GM19035 (cell line): ENCODE data around the gene ZNF714.

ENCODE experiments used
- ATAC-seq: cut with Tn5 transposase; IDR thresholded peaks from one replicate; pipeline ENCODE4 v1.9.1; 2021; ENCODE audit not compliant: unreplicated experiment

ZNF714 gene

DNA sequence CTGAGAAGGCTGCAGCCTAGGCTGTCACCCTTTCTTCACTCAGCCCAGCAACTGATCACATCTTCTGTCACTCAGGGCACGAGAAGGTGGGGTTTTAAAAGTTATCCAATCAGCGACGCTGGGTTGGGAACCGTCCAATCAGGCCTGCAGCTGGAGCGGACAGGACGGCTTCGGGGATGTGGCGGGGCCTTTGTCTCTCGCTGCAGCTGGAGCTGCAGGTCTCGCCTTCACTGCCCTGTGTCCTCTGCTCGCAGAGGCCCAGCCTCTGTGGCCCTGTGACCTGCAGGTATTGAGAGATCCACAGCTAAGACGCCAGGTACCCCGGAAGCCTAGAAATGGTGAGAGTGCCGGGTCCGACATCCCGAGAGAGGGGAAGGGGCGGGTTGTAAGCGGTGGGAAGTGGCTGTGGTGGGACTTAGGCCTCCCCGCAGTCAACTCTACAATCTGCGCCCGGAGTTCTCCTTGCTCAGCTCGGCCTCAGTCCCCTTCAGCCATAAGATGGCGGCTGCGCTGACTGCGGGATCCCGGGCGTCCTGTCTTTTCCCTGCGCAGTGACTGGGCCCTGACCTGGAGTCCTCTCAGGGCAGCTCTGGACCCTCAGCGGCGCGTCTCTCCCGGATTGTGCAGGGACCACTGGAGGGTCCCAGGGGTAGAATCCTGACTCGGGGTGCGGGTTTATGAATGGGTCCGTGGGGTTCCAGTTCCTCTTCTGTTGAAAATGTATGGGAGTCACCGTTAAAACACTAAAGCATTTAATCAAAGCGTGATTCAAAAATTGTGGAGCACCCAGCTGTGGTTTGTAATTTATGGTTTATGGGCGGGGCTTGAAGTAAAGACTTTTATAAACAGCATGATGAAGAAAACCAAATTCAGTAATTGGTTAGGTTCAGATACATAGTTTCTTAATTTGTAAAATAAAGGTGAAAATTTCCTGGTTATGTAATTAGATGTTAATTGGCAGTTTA, at the start of gene ZNF714:
TSS of gene ZNF714 (plus strand) at position 193 of the 965 bp plus-strand sequence. CDS start 16,066 bp downstream, outside the sequence.
- peak; percentile 90 for ATAC-seq

DNA sequence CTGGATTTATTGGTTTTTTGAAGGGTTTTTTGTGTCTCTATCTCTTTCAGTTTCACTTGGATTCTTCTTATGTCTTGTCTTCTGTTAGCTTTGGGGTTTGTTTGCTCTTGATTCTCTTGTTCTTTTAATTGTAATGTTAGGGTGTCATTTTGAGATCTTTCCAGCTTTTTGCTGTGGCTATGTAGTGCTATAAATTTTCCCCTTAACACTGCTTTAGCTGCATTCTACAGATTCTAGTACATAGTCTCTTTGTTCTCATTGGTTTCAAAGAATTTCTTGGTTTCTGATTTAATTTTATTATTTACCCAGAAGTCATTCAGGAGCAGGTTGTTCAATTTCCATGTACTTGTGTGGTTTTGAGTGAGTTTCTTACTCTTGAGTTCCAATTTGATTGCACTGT, 37.0 kb upstream of the ZNF714 start:
- no peak for ATAC-seq

DNA sequence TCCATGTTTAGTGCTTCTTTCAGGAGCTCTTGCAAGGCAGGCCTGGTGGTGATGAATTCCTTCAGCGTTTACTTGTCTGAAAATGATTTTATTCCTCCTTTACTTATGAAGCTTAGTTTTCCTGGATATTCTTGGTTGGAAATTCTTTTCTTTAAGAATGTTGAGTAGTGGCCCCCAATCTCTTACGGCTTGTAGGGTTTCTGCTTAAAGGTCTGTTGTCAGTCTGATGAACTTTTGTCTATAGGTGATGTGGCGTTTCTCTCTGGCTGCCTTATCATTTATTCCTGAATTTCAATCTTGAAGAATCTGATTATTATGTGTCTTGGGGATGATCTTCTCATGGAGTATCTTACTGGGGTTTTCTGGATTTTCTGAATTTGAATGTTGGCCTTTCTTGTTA, 35.5 kb upstream of the ZNF714 start:
- ATAC-seq: no peak

DNA sequence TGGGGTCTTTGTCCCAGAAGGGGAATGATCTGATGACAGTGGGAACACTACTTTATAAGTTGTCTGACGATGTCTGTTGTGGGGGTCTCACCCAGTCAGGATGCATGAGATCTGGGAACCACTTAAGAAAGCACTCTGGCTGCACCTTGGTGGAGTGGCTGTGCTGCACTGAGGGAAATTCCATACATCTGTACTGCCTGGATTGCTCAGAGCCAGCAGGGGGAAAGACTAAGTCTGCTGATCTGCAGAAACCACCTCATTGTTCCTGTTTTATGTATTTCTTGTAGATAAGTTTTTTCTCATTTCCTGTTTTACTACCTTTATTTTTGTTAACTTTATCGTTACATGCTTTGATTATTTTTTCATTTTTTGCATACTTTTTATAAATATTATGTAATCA, 34.3 kb upstream of the ZNF714 start:
- no peak for ATAC-seq

DNA sequence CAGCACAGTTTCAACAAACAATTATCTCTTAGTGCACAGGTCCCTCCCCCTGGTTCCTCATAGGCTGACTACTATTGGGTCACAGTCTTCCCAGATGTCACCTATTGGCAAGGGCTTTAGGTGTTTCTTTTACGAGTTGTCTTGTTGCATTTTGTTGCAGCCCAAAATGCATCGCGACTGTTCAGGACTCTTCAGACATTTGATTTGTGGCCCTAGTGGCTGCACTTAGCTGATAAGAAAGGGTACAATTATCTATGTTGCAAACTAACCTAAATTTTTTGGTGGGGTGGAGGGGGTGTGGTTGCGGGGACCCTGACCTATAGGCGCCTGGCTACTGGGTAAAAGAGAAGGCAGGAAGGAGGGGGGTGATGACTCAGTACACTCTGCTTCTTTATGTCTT, 29.1 kb upstream of the ZNF714 start:
- no peak for ATAC-seq

DNA sequence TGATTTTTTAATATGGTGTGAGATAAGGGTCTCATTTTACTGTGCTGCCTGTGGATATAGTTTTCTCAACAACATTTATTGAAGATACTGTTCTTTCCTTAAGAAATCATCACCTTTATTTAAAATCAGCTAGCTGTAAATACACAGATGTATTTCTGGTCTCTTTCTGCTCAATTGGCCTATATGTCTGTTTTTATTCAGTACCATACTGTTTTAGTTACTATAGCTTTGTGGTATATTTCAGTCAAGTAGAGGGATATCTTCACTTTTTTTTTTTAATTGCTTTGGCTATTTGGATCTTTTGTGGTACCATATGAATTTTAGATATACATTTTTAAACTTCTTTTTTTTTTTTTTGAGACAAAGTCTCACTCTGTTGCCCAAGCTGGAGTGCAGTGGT, 16.7 kb upstream of the ZNF714 start:
- no peak for ATAC-seq

DNA sequence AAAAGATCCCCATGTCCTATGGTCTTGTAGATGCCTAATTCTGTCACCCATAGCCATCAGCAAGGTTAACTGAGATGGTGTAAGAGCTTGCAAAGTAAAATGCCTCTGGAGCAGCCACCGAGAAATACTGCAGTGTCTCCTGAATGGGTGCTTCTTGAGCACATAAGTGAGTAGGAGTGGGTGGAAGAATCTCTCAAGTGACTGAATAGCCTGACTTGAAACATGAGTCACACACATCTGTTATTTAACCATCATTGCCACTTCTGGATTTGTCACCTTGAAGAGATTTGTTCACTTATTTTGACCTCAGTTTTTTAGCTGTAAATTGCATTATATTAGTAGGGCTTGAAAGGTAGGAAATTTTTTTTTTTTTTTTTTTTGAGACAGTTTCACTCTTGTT, 2.3 kb downstream of the ZNF714 start:
- no peak for ATAC-seq

DNA sequence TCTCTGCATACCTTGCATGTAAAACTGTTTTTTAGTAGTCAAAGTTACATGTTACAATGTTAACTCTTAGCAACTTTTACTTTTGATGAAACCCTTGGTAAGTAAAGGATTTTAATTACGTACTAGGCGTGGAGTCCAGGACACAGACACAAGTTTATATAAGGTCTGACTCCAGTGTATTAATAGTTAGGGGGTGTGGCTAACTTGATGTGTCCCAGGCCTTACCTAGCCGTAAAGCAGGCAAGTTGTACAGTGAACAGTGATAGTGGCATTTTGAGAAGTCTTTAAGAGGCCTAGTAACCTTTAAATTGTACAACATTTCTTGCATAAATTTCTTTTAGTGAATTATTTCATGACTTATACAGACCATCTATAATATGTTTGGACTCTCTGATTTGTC, 5.9 kb downstream of the ZNF714 start:
- no peak for ATAC-seq

DNA sequence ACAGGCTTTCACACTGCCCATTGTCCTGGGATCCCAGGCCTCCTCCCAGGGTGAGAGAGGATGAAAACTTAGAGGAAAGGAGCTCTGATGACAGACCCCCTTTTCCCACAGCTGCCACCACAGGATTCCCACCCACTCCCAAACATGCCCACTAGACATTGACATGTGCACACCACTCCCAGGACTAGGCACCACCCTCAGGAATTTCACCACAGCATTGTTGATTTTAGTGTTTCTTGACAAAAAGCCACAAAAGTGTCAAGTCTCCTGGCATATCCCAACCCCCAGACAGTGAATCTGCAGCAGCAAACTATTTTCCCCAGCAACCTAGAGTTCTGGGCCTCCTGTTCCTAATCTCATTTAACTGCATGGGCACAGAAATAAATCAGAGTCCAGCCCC, 10.1 kb downstream of the ZNF714 start:
- no peak for ATAC-seq

DNA sequence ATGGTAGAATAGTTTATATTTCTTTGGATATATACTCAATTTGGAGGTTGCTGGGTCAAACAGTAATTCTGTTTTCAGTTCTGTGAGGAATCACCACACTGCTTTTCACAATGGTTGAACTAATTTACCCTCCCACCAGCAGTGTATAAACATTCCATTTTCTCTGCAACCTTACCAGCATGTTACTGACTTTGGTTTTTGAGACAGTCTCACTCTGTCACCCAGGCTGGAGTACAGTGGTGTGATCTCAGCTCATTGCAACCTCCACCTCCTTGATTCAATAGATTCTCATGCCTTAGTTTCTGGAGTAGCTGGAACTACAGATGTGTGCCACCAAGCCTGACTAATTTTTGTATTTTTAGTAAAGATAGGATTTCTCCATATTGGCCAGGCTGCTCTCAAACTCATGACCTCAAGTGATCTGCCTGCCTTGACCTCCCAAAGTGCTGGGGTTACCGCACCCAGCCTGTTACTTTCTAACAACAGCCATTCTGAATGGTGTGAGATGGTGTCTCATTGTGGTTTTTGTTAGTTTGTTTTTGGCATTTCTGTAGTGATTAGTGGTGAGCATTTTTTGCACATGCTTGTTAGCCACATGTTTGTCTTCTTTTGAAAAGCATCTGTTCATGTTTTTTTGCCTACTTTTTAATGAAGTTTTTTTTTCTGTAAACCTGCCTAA, 12.5 kb downstream of the ZNF714 start:
- ATAC-seq: no peak

DNA sequence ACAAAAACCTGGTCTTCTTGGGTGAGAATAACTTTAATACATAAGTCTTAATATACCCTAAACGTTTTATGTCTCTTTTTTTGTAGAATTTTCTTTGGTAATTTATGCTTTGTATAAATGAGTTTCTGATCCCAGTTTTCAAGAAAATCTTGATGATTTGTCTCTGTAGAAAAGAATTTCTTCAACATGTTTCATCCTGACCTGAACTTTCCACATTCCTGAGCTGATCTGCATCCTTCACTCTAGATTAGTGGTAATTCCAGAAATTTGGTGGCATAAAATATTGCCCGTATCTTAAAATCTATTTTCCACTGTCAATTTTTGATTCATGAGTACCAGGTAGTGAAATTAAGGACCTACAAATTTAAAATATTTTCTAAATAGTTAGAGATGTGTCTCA, 16.3 kb downstream of the ZNF714 start:
- no peak for ATAC-seq

DNA sequence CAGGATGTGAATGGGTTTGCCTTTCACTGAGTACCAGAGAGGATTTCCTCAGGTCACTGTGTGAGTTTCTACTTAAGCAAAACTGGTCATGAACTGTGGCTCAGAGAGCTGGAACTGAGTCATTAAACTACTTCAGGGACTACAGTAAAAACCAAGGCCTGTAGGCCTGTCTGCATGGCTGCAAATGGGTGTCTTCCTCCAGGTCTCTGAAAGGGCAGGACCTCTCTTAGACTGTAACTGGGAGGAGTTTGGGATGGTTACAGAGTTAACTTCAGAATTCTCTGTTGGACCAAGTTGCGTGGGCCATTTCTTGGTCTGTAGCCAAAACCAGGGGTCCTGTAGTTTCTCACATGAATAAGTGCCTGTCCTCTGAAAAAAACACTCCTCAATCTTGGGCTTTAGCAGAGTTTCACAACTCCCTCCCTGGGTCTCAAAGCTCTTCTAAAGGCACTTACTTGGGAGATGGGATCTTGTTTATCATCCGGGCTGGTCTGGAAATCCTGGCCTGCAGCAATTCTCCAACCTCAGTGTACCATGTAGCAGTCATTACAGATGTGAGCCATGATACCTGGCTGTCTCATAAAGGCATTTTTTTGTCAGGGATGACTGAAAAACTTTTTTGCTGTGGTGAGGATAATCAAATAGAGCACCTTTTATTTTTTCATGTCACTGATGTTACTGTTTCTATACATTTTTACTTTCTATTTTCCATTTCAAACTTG, 19.7 kb downstream of the ZNF714 start:
- ATAC-seq: no peak

DNA sequence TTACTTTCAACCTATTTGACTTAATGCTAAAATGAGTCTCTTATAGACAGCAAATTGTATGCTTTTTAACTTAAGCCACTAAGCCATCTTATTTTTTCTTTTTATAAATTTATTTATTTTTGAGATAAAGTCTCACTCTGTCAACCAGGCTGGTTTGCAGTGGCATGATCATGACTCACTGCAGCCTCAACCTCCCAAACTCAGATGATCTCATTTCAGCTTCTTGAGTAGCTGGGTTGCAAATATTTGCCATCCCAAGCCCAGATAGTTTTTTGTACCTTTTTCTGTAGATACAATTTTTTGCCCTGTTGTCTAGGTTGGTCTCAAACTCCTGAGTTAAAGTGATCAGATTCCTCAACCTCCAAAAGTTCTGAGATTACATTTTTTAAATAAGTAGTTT, 27.1 kb downstream of the ZNF714 start:
- no peak for ATAC-seq

DNA sequence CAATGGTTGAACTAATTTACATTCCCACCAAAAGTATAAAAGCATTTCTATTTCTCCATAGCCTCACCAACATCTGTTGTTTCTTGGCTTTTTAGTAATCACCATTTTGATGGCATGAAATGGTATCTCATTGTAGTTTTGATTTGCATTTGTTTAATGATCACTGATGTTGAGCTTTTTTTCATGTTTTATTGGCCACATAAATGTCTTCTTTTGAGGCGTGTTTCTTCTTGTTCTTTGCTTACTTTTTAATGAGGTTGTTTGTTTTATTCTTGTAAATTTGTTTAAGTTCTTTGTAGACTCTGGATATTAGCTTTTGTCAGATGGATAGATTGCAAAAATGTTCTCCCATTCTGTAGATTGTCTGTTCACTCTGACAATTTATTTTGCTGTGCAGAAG, 28.2 kb downstream of the ZNF714 start:
- no peak for ATAC-seq

DNA sequence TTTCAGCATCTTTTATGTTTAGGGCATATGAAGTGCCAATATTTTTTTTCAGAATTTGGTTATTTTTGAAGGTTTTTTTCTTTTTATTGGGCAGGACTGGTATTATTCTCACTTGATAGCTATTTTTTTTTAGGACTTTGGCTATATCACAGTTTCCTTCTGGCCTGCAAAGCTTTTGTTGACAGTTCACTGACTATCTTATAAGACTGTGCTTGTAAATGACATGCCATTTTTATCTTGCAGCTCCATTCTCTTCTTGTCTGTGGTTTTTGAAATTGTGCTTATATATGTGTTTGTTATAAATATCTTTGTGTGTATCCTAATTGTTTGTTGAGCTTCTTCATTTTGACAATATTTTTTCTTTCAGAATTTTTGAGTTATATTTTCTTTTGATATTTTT, 33.4 kb downstream of the ZNF714 start:
- no peak for ATAC-seq

DNA sequence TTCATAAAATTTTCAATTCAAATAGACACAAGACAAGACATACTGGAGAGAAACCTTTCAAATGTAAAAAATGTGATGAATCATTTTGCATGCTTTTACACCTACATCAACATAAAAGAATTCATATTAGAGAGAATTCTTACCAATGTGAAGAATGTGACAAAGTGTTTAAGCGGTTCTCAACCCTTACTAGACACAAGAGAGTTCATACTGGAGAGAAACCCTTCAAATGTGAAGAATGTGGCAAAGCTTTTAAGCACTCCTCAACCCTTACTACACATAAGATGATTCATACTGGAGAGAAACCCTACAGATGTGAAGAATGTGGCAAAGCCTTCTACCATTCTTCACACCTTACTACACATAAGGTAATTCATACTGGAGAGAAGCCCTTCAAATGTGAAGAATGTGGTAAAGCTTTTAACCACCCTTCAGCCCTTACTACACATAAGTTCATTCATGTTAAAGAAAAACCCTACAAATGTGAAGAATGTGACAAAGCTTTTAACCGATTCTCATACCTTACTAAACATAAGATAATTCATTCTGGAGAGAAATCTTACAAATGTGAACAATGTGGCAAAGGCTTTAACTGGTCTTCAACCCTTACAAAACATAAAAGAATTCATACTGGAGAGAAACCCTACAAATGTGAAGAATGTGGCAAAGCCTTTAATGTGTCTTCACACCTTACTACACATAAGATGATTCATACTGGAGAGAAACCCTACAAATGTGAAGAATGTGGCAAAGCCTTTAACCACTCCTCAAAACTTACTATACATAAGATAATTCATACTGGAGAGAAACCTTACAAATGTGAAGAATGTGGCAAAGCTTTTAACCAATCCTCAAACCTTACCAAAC, 35.3 kb downstream of the ZNF714 start:
- no peak for ATAC-seq

DNA sequence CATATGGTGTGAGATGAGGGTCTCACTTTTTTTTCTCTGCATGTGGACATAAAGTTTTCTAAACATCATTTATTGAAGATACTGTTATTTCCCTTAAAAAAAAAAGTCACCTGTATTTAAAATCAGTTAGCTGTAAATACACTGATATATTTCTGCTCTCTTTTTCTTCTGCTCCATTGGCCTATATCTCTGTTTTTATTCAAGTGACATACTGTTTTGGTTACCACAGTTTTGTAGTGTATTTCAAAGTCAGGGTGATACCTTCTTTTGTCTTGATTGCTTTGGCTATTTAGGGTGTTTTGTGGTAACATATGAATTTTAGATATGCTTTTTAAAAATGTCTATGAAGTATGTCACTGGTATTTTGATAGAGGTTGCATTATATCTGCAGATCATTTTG, 44.1 kb downstream of the ZNF714 start:
- ATAC-seq: no peak

DNA sequence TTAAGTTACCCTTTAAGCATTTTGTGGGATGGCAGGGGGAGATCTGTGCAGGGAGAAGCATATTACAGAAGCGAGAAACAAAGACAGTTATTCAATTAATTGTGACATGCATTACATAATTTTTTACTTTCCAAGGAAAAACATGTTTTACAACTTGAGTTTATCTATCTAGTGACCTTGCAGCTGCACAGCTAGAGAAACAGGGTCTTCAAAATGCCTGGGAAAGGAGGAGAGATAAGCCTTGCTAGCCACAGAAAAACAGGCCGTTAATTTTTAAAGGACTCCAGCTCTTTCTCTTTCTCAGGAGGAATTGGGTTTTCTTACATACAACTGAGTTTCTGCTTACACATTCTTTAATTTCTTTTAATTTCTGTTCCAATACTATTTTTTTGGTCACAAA, 45.0 kb downstream of the ZNF714 start:
- ATAC-seq: no peak

DNA sequence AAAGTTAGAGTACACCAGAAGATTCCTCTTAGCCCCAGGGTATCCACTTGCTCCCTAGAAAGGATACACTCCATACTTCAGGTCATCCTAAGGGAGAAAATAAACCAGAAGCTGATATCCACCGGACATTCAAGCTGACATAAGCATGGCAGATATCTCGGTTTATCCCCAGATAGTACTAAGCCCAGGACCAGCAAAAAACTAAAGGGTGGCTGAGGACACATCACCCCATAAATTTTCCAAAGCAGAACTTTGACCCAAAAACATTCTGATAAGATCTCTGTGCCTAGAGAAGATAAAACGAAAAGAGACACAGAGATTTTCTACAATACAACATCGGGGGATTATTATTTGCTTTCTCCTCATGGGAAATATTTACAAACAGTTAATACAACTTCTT, 45.9 kb downstream of the ZNF714 start:
- no peak for ATAC-seq

DNA sequence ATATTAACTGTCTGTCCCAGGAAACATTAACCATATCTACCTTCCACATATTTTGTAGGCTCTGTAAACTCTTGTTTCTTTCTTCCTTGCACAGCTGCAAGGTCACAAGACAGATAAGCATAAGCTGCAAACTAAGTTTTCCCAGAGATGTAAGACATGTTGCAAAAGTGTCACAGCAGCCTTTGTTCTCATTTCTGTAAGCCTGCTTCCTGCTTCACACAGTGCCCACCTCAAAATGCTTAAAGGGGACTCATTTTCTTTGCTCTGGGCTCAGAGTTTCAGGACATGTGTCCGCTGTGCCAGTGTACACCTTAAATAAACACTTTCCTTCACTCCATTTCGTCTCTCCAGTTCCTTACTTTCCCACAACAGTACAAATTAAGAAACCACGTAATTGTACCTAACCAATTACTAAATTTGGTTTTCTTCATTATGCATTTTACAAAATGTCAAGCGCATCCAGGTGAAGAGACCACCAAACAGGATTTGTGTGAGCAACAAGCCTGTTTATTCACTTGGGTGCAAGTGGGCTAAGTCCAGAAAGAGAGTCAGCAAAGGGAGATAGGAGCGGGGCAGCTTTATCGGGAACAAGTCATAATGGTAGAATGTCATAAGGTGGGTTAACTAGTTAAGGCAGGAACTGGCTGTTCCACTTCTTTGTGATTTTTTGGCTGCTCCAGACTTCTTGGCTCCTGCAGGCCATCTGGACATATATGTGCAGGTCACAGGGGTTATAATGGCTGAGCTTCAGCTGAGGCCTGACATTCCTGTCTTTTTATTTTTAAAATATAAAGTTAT, 47.1 kb downstream of the ZNF714 start:
- no peak for ATAC-seq
